Measurements from ENCODE around the gene MYRFL.

DNA sequence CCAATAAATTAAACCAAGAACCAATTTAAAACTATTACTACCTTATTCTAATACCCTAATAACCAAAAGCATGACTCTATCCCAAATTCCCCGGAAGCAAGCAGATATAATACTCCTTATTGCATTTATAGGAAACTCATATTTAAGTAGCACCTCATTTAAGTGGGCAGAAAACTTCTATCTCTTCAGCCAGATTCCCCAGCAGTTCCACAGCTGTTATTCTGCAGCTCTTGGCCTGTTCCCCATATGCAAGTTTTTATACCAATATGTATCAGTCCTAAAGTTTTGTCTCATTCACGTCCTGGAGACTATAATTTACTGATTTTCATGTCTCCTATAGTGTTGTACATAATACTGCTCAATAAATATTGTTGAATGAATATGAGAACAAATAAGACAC lies 106.5 kb downstream of the MYRFL start:
- TF ChIP-seq, protein P1, sequence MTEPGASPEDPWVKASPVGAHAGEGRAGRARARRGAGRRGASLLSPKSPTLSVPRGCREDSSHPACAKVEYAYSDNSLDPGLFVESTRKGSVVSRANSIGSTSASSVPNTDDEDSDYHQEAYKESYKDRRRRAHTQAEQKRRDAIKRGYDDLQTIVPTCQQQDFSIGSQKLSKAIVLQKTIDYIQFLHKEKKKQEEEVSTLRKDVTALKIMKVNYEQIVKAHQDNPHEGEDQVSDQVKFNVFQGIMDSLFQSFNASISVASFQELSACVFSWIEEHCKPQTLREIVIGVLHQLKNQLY (CRISPR knock-in tag; IDR thresholded peaks at IDR 0.05), result no peak
- TF ChIP-seq, protein P2, sequence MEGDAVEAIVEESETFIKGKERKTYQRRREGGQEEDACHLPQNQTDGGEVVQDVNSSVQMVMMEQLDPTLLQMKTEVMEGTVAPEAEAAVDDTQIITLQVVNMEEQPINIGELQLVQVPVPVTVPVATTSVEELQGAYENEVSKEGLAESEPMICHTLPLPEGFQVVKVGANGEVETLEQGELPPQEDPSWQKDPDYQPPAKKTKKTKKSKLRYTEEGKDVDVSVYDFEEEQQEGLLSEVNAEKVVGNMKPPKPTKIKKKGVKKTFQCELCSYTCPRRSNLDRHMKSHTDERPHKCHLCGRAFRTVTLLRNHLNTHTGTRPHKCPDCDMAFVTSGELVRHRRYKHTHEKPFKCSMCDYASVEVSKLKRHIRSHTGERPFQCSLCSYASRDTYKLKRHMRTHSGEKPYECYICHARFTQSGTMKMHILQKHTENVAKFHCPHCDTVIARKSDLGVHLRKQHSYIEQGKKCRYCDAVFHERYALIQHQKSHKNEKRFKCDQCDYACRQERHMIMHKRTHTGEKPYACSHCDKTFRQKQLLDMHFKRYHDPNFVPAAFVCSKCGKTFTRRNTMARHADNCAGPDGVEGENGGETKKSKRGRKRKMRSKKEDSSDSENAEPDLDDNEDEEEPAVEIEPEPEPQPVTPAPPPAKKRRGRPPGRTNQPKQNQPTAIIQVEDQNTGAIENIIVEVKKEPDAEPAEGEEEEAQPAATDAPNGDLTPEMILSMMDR (IDR thresholded peaks at IDR 0.05), result no peak
- TF ChIP-seq ZNF232 (CRISPR knock-in tag; IDR thresholded peaks at IDR 0.05), result no peak
- TF ChIP-seq ATF1 (CRISPR knock-in tag; IDR thresholded peaks at IDR 0.05), result no peak
- TF ChIP-seq PREB (CRISPR knock-in tag; IDR thresholded peaks at IDR 0.05; ENCODE audit: borderline replicate concordance), result no peak
- TF ChIP-seq, protein P3, sequence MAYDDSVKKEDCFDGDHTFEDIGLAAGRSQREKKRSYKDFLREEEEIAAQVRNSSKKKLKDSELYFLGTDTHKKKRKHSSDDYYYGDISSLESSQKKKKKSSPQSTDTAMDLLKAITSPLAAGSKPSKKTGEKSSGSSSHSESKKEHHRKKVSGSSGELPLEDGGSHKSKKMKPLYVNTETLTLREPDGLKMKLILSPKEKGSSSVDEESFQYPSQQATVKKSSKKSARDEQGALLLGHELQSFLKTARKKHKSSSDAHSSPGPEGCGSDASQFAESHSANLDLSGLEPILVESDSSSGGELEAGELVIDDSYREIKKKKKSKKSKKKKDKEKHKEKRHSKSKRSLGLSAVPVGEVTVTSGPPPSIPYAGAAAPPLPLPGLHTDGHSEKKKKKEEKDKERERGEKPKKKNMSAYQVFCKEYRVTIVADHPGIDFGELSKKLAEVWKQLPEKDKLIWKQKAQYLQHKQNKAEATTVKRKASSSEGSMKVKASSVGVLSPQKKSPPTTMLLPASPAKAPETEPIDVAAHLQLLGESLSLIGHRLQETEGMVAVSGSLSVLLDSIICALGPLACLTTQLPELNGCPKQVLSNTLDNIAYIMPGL (CRISPR knock-in tag; IDR thresholded peaks at IDR 0.05), result no peak
- TF ChIP-seq ESRRA (CRISPR knock-in tag; IDR thresholded peaks at IDR 0.05; ENCODE audit: borderline replicate concordance), result no peak

All from WTC11 (cell line).